Right cardiac atrium (tissue), 5 donors: Measurements from ENCODE around the gene PRR20D. TPM values are rescaled to one million over a fixed set of nuclear protein-coding genes. Genes with fewer than 3 reads are reported as not detected.
"Not testable (repeated sequence)": the region's sequence is repeated elsewhere in the genome, so short reads cannot be mapped to it uniquely, and the experiment has no call there.

ENCODE experiments used
- ATAC-seq, 2 donors: fragments of 200-7000 bp; cut with Tn5 transposase; one replicate each; pipeline versions ENCODE4 v1.8.0 to v1.9.1; 2020; ENCODE audit warnings: moderate library complexity in 2 of 2, mild to moderate bottlenecking in 1 of 2
- DNase-seq, 3 donors: peaks; one replicate each; pipeline ENCODE4 v3.0.0-alpha.2; 2020
- H3K27ac ChIP-seq: one replicate; pipeline ENCODE4 v1.5.1; 2013; ENCODE audit warnings: mild to moderate bottlenecking, low read length, control low read depth, moderate library complexity
- H3K27me3 ChIP-seq: one replicate; pipeline ENCODE4 v1.6.1; 2013; ENCODE audit not compliant: control insufficient read depth, insufficient read depth
- H3K4me1 ChIP-seq: one replicate; pipeline ENCODE4 v1.6.1; 2013; ENCODE audit warnings: low read length; ENCODE audit not compliant: control insufficient read depth, insufficient read depth
- H3K4me3 ChIP-seq: one replicate; pipeline ENCODE4 v1.5.1; 2013; ENCODE audit warnings: low read length, control low read depth
- H3K9me3 ChIP-seq: one replicate; pipeline ENCODE4 v1.6.1; 2013; ENCODE audit warnings: low read length; ENCODE audit not compliant: control insufficient read depth
- WGBS: extraction: QIAGEN DNeasy Blood & Tissue Kit; methylation state at CpG from one replicate; pipeline ENCODE4 v1.1.7; 2013; 5-methylcytosine and 5-hydroxymethylcytosine counted together
- intact Hi-C, 4 donors: fragments of 100-400 bp; cut with DNase I; formaldehyde crosslinking; loops; one replicate each; pipeline versions ENCODE4 v1.11.0 to v1.14.0; 2022 to 2023
- polyA plus RNA-seq: library from polyadenylated mRNA; stranded (reverse); fragments of 200-250 nt; gene quantifications from one replicate; pipeline ENCODE4 v1.2.3, GENCODE V29; 2013
- total RNA-seq, 4 donors: library from RNA; stranded (reverse); fragmentation: NEBNext Ultra II Directional; extraction: Animal tissue kit (Norgen Biotek cat#: 25700); gene quantifications; one replicate each; pipeline ENCODE4 v1.2.1, GENCODE V29; 2021
- donor health status: healthy with polysubstance abuse.
- donor health status: DM: no; HTN: yes; CAD: no.
- donor health status: DM: no; HTN: no; CAD: no.
- donor health status: DM: no; HTN: yes; CAD: no; lungs with severe emphysema.
- donor health status: DM: yes; HTN: yes; CAD: no.

PRR20D gene
- total and polyA plus RNA-seq, 5 donors, result not detected

- H3K27ac ChIP-seq, H3K4me1 ChIP-seq, H3K27me3 ChIP-seq, ATAC-seq, H3K9me3 ChIP-seq, intact Hi-C loops, DNase-seq, H3K4me3 ChIP-seq: not testable (repeated sequence)
- no CpG with 5 or more reads among the region's 22 CpGs for WGBS
Measured at GRCh38 chr13:57153761-57154160, 6.7 kb upstream of the PRR20D start, which contains the start of gene PRR20C. PRR20C (plus strand) TSS chr13:57154061; CDS start chr13:57154448, 387 bp downstream.

- DNase-seq, H3K27me3 ChIP-seq, intact Hi-C loops, H3K4me3 ChIP-seq, H3K4me1 ChIP-seq, H3K9me3 ChIP-seq, H3K27ac ChIP-seq, ATAC-seq: not testable (repeated sequence)
- no CpG with 5 or more reads among the region's 22 CpGs for WGBS
Measured at GRCh38 chr13:57166897-57167296, 6.5 kb downstream of the PRR20D start, which contains the start of gene PRR20E. PRR20E (plus strand) TSS chr13:57167197; CDS start chr13:57167584, 387 bp downstream.

- DNase-seq (no peak), ATAC-seq (no peak)
- H3K27ac ChIP-seq, result no peak overlapping the region
- H3K27me3 ChIP-seq, result no peaks in the 10 kb centered on the region
- no peaks in the 10 kb centered on the region for H3K9me3 ChIP-seq
- H3K4me3 ChIP-seq, result no peak overlapping the region
- H3K4me1 ChIP-seq, result no peaks in the 10 kb centered on the region
- WGBS, result 69% methylated on average over 1 of the region's 1 CpG
- intact Hi-C loops, result no loop called here
Measured at GRCh38 chr13:57191667-57192066, 31.2 kb downstream of the PRR20D start.

- 88% methylated on average over 1 of the region's 1 CpG for WGBS
- Histone ChIP-seq H3K4me3 (no peak overlapping the region), H3K27me3 (no peaks in the 10 kb centered on the region), H3K9me3 (no peaks in the 10 kb centered on the region), H3K27ac (no peak overlapping the region), H3K4me1 (no peaks in the 10 kb centered on the region)
- DNase-seq (no peak), ATAC-seq (no peak)
- intact Hi-C loops, result no loop called here
Measured at GRCh38 chr13:57212989-57213388, 52.6 kb downstream of the PRR20D start.

Other genes with a start within 250 kb of the PRR20D start
- gene PRR20A, start 19.7 kb upstream of the PRR20D start, total RNA-seq, result not detected
- gene PRR20A, start 19.7 kb upstream of the PRR20D start, polyA plus RNA-seq, result not detected
- not detected for gene PRR20B, start 13.1 kb upstream of the PRR20D start, total RNA-seq
- gene PRR20B, start 13.1 kb upstream of the PRR20D start, polyA plus RNA-seq, result not detected
- gene PRR20C, start 6.6 kb upstream of the PRR20D start, total RNA-seq, result not detected
- gene PRR20C, start 6.6 kb upstream of the PRR20D start, polyA plus RNA-seq, result not detected
- not detected for gene PRR20E, start 6.6 kb downstream of the PRR20D start, total RNA-seq
- not detected for gene PRR20E, start 6.6 kb downstream of the PRR20D start, polyA plus RNA-seq